HG02970 (cell line): ENCODE results near the gene WDR11.
A peak's percentile ranks its signal among the peaks of the same experiment; 100 is the strongest.

ENCODE experiments used
- ATAC-seq: cut with Tn5 transposase; IDR thresholded peaks from one replicate; pipeline ENCODE4 v1.9.1; 2021; ENCODE audit warnings: mild to moderate bottlenecking, moderate library complexity, moderate number of reproducible peaks; ENCODE audit not compliant: unreplicated experiment, low FRiP score

Gene WDR11

GRCh38 chr10:120850911-120851865 is at the start of gene WDR11:
Gene WDR11, plus strand, starts transcription at chr10:120851362. Its CDS starts 59 bp downstream, at chr10:120851421.
- peak; percentile 97 for ATAC-seq

GRCh38 chr10:120802935-120803334 is 48.2 kb upstream of the WDR11 start:
- no peak for ATAC-seq

- no peak for ATAC-seq
Observed at GRCh38 chr10:120803972-120804371, 47.2 kb upstream of the WDR11 start.

- ATAC-seq, result no peak
Observed at GRCh38 chr10:120805014-120805812, 45.9 kb upstream of the WDR11 start.

- ATAC-seq, result no peak
Observed at GRCh38 chr10:120806081-120806480, 45.1 kb upstream of the WDR11 start.

- ATAC-seq, result no peak
Observed at GRCh38 chr10:120810298-120810697, 40.9 kb upstream of the WDR11 start.

- ATAC-seq, result no peak
Observed at GRCh38 chr10:120813085-120813484, 38.1 kb upstream of the WDR11 start.

- ATAC-seq, result no peak
Observed at GRCh38 chr10:120818301-120818700, 32.9 kb upstream of the WDR11 start.

GRCh38 chr10:120819366-120819765 is 31.8 kb upstream of the WDR11 start:
- ATAC-seq, result no peak

- no peak for ATAC-seq
Observed at GRCh38 chr10:120823266-120823665, 27.9 kb upstream of the WDR11 start.

- ATAC-seq, result no peak
Observed at GRCh38 chr10:120824881-120825309, 26.3 kb upstream of the WDR11 start.

GRCh38 chr10:120825878-120826769 is 25.0 kb upstream of the WDR11 start:
- ATAC-seq, result no peak

- ATAC-seq, result no peak
Observed at GRCh38 chr10:120827251-120827875, 23.8 kb upstream of the WDR11 start.

- no peak for ATAC-seq
Observed at GRCh38 chr10:120828763-120829319, 22.3 kb upstream of the WDR11 start.

- ATAC-seq, result no peak
Observed at GRCh38 chr10:120832106-120832505, 19.1 kb upstream of the WDR11 start.

GRCh38 chr10:120833222-120833928 is 17.8 kb upstream of the WDR11 start:
- ATAC-seq, result no peak

GRCh38 chr10:120835603-120836002 is 15.6 kb upstream of the WDR11 start:
- ATAC-seq, result no peak

- ATAC-seq, result no peak
Observed at GRCh38 chr10:120838941-120839340, 12.2 kb upstream of the WDR11 start.
